Adrenal gland (tissue), 5 donors: ENCODE results near the gene PDE6D.

Source experiments
- CTCF ChIP-seq, 6 experiments: fragments of 450-650 bp in 4 of 6; fragments of 200-600 bp in 2 of 6; sonication (generic) in 1 of 6; IDR thresholded peaks; 1 replicate in 5 of 6; 2 replicates in 1 of 6; pipeline versions ENCODE4 v1.5.1 to v1.8.0; 2016 to 2021; ENCODE audit warnings: antibody characterized with exemption in 6 of 6, mild to moderate bottlenecking in 2 of 6, moderate library complexity in 1 of 6
- POLR2A ChIP-seq, 2 donors: fragments of 450-650 bp; IDR thresholded peaks; one replicate each; pipeline ENCODE4 v1.6.1; 2017; ENCODE audit warnings: antibody characterized with exemption in 2 of 2, mild to moderate bottlenecking in 2 of 2, moderate library complexity in 1 of 2
- donor health status: DM: no; HTN: no; CAD: no.

GRCh38 chr2:231726276-231726675 lies 54.8 kb downstream of the PDE6D start:
- no peak for TF ChIP-seq CTCF (IDR thresholded peaks at IDR 0.05)
- no peak for TF ChIP-seq POLR2A (IDR thresholded peaks at IDR 0.05)
